Measurements from ENCODE around the gene PLCL1.

PLCL1 gene

DNA sequence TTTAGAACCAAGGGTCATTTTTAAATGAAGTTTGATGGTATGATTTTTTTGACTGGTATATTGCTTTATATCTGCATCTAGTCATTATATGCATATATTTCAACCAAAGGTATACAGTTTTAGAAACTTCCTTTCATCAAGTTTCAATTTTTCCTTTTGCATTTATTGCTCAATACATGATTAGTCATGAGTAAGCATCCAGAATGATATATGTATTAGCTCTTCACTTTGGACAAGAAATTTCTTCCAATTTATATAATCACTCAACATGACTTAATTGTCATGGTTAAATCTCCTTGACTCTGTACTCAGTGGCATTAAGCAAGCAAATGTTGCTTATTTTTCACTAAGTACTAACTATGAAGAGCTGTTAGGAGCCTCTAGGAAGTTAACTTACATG lies 123.6 kb downstream of the PLCL1 start:
- no peak for DNase-seq (ENCODE audit: low read depth)

DNA sequence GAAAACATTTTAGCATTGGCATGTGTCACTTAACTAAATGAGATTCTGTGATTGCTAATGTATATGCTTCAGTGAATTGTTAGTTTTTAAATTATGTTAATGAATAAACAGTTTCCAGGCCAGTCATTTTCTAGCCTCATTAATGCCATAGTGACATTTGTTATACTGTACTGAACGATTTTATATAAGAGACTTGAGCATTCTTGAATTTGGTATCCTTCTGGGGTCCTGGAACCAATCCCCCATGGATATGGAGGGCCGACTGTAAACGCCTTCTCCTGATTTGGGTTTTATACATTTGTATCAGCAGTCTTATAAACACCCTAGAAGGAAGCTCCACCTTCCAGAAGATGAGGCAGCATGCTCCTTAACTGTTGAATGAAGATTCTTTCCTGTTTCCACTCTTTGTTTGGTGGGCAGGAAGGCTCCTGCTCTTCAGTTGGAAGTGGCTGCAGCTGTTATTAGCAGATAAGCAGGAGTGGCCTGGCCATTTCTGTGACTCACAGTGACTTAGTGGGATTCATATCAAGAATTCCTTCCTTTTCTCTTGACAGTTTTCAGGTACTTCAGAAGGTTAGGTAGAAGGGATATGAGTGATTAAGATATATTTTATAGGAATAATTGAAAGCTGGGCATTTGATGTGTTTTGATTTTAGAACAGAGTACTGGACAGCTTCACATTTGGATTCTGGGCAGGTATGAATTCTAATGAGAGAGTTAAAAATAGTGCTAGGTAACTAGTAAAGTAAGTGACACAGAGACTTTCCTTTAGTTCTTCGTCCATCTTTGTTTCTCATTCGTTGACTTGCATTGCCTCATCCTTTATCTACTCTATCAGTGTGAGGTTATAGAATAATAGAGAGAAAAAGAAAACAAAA lies 124.9 kb downstream of the PLCL1 start:
- peak; percentile 53 for DNase-seq (ENCODE audit: low read depth)

DNA sequence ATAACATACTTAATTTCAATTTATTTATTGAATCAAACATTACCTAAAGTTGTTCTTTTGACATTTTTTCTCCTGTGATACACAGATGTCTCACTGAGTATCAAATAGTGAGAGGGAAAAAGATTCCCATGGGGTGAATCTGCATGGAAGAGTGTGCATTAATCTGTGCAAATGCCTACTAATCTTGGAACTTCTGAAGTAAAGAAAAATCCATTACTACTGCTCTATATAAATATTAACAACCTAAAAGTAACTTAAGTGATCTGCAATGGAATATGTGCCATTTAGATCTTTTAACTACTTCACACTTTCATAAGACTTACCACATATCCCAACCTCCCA lies 125.5 kb downstream of the PLCL1 start:
- no peak for DNase-seq (ENCODE audit: low read depth)

- DNase-seq (ENCODE audit: low read depth) = no peak
Measured at GRCh38 chr2:197930570-197931278, 126.3 kb downstream of the PLCL1 start.

- DNase-seq (ENCODE audit: low read depth) = no peak
Measured at GRCh38 chr2:197931661-197932312, 127.4 kb downstream of the PLCL1 start.

DNA sequence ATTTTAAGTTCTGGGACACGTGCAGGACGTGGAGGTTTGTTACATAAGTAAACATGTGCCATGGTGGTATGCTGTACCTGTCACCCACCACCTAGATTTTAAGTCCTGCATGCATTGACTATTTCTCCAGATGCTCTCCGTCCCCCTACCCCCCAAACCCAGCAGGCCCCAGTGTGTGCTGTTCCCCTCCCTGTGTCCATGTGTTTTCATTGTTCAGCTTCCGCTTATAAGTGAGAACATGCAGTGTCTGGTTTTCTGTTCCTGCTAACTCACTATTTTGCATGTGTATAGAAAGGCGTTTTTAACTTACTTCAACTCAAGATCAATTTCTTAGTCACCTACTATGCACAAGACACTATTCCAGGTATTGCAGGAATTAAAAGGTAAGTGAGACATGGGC lies 128.0 kb downstream of the PLCL1 start:
- no peak for DNase-seq (ENCODE audit: low read depth)

DNA sequence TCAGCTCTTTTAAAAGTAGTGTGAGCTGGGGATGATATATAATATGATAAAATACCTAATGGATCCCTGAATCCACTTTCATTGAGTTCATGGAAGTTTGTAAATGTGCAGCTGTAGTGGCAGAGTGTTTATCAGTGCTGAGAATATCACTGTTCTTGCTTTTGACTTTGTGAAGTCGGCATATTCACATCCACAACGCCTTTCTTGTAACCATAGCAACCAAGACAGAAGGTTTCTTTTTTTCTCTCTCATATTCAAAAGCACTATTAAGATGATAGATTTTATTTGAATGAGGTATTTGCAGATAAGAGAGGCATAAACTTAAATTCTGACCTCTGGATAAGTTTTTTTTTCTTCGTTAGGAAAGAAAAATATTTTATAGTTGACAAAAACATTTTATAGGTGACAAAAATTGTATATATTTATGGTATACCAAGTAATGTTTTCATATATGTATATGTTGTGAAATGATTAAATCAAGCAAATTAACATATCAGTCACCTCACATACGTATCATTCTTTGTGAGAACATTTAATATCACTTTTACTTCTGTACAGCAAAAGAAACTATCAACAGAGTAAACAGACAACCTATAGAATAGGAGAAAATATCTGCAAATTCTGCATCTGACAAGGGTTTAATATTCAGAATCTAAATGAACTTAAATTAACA lies 130.0 kb downstream of the PLCL1 start:
- no peak for DNase-seq (ENCODE audit: low read depth)

DNA sequence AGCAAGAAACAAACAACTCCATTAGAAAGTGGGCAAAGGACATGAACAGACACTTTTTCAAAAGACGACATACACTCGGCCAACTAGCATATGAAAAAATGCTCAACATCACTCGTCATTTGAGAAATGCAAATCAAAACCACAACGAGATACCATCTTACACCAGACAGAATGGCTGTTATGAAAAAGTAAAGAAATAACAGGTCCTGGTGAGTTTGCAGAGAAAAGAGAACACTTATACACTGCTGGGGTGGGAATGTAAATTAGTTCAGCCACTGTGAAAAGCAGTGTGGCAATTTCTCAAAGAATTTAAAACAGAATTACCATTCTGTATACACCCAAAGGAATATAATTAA lies 130.5 kb downstream of the PLCL1 start:
- no peak for DNase-seq (ENCODE audit: low read depth)

DNA sequence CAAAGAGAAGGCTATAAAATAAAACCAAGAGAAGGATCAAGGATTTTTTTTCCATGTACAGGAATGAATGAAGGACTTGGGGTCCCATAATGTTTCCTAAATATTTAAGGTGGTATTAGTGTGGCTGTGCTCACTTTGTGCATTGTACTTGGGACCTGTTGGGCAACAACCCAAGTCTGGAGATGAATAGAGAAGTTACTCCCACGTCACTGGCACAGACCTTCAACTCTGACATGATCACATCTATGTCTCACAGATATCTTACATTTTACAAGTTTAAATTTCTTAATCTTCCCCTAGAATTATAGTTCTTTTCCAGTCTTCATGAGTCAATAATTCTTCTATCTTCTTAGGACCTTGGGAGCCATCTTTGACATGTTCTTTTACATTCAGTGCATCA lies 133.4 kb downstream of the PLCL1 start:
- DNase-seq (ENCODE audit: low read depth) = no peak

DNA sequence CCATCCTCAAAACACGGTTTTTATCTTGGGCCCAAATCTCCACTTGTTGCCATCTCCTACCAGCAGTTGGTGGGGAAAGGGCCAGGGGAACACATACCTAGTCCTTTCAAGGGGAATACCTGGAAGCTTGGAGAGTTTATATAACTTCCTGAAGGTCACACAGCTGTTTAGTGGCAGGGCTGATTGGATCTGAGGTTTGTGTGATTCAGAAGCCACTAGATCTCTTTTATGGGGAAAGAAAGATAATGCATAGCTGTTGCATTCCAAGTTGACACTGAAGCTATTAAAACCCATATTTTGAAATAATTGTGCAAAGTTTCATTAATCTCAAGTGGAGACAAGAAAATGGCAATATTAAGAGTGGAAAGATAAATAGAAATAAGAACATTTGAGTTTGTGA lies 134.2 kb downstream of the PLCL1 start:
- no peak for DNase-seq (ENCODE audit: low read depth)

- DNase-seq (ENCODE audit: low read depth) = no peak
Measured at GRCh38 chr2:197939787-197940186, 135.4 kb downstream of the PLCL1 start.

GRCh38 chr2:197940382-197940781 lies 136.0 kb downstream of the PLCL1 start:
- no peak for DNase-seq (ENCODE audit: low read depth)

- DNase-seq (ENCODE audit: low read depth) = no peak
Measured at GRCh38 chr2:197941715-197942114, 137.3 kb downstream of the PLCL1 start.

DNA sequence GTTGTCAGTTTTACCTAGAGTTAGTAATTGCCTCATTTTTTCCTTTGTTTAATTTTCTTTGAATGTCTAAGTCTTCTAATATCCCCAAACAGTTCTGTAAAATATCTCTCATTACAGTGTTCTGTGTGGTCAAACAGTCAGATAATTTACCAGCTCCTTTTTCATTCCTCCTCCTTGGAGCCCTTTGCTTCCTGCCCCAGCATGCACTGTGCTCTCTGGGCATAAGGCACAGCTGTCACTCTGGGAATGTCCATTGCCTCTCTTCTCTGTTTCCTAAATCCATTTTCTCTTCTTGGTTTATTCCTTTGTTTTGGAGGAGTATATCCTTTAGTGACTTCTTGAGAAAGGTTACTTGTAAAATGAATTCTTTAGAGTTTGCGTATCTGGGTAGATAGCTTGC lies 139.3 kb downstream of the PLCL1 start:
- DNase-seq (ENCODE audit: low read depth) = no peak

- no peak for DNase-seq (ENCODE audit: low read depth)
Measured at GRCh38 chr2:197944416-197945096, 140.2 kb downstream of the PLCL1 start.

GRCh38 chr2:197946562-197946961 lies 142.2 kb downstream of the PLCL1 start:
- DNase-seq (ENCODE audit: low read depth) = no peak

DNA sequence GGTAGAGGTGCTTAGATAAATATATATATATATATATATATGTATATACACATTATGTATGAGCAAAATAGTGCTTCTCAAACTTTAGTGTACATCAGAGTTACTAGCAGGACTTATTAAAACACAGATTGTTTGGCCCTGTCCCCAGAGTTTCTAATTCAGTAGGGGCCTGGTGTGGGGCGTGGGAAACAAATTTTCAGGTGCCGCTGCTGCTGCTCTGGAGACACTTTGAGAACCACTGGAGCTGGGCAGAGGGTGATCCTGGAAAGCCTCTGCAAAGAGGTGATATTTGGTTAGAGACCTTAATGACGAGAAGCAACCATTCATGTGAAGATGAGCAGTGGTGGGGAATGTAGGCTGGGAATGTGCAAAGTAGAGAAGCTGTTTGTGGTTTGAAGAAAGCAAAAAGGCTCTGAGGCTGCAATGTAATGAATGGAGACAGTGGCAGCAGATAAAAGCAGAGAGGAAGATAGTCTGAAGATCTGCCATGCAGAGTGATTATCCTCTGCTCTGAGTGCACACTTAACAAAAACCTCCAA lies 142.9 kb downstream of the PLCL1 start:
- DNase-seq (ENCODE audit: low read depth) = no peak

DNA sequence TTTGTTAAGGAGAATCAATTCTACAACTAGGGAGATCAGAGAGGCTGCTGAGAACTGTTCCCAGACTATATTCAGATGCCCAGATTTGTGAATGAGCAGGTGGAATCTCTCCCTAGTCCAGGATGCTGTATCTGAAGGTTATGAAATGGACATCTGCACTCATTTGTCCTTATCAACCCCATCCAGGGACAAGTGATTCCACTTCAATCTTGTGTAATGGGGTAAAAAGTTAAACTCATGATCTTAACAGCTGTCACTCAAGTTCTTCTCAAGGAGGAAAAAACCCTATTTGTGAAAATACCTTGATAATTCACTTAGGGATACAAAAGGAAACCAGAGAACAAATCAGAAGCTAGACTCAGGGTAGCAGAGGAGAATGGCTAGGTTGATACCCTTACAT lies 144.8 kb downstream of the PLCL1 start:
- DNase-seq (ENCODE audit: low read depth) = no peak

- no peak for DNase-seq (ENCODE audit: low read depth)
Measured at GRCh38 chr2:197950006-197950405, 145.6 kb downstream of the PLCL1 start.

DNA sequence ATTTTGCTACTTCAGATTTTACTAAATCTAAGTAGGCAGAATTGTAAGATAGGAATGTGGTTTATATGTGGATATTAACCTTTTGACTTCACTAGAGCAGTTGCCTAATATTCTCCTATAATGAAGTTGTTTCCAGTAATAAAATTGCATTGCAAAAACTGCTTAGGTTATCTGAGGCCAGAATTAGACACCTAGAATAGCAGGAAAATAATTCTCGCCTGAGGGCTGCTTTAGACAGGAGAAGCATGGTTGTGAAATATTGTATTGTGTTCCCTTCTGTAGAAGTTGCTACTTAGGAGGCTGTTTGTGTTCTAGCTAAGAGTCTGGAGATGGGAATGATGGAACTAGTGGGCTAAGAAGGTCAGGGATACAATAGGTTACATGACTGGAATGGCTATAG lies 146.3 kb downstream of the PLCL1 start:
- DNase-seq (ENCODE audit: low read depth) = no peak

GRCh38 chr2:197952540-197953202 lies 148.3 kb downstream of the PLCL1 start:
- DNase-seq (ENCODE audit: low read depth) = no peak
